A549 treated with DMSO at 1 μM for 4 hours (cell line): Measurements from ENCODE around the gene ACER2. TPM values are rescaled to one million over a fixed set of nuclear protein-coding genes. Genes with fewer than 3 reads are reported as not detected.

Experiments used
- total RNA-seq: library from RNA; stranded (reverse); fragments of 200-300 nt; extraction: Qiagen RNA extraction; gene quantifications from 5 replicates; pipeline ENCODE4 v1.2.3, GENCODE V29; 2022; ENCODE audit warnings: low read depth

ACER2 gene
- total RNA-seq, result 2.3 to 3.2 TPM (median 2.9 TPM) in 5 replicates

GRCh38 chr9:19408693-19409400 is at the start of gene ACER2:
TSS of gene ACER2 (plus strand) at chr9:19409009. CDS start at chr9:19409085, 76 bp downstream.

Other genes starting within 250 kb of the ACER2 start
- 15.7 to 21.1 TPM (median 19.2 TPM) in 5 replicates for gene DENND4C, start 178.3 kb upstream of the ACER2 start, total RNA-seq
- 1,962 to 2,967 TPM (median 2,813 TPM) in 5 replicates for gene RPS6, start 28.8 kb upstream of the ACER2 start, total RNA-seq